ENCODE results near the gene ZSCAN5B. TPM values are rescaled to one million over a fixed set of nuclear protein-coding genes. Genes with fewer than 3 reads are reported as not detected.

ZSCAN5B gene
- total RNA-seq, 1 experiment from 2014 or later, result not detected

GRCh38 chr19:56163097-56163496 lies 34.5 kb downstream of the ZSCAN5B start:
- ChIA-PET POLR2A (no interaction called here), CTCF (interaction anchor here (0.7 kb wide), 1 partner anchor 87 kb away, joined by 10 read pairs; no protein-coding TSS in a partner anchor)
- no peak overlapping the region for H3K27ac ChIP-seq (ENCODE audit: low read length)
- in situ Hi-C loops (cut with HindIII; ENCODE audit: low pct_unique_long_range_greater_than_20kb, low sequenced_read_pairs), result no loop called here
- TF ChIP-seq TCF7L2 (IDR thresholded peaks at IDR 0.05; ENCODE audit: low read depth, low read length) (no peak), CTCF (IDR thresholded peaks at IDR 0.05) (no peak), POLR2AphosphoS5 (IDR thresholded peaks at IDR 0.05; ENCODE audit: low read depth, low read length) (no peak), SIN3A (IDR thresholded peaks at IDR 0.05; ENCODE audit: borderline replicate concordance, insufficient read depth, low read depth, low read length) (no peak), REST (IDR thresholded peaks at IDR 0.05; ENCODE audit: insufficient read depth in 1 of 2, low read depth in 2 of 2, low read length in 1 of 2) (no peak)
- intact Hi-C loops (cut with micrococcal nuclease; ENCODE audit: unreplicated experiment), result no loop called here
- no peaks in the 10 kb centered on the region for H3K9me3 ChIP-seq (ENCODE audit: control insufficient read depth, insufficient read depth, low read depth, low read length)
- no peaks in the 10 kb centered on the region for H3K4me1 ChIP-seq (ENCODE audit: control insufficient read depth, insufficient read depth, low read length)
- no peaks in the 10 kb centered on the region for H3K27me3 ChIP-seq (ENCODE audit: control insufficient read depth, insufficient read depth, low read length)
- H3K36me3 ChIP-seq (ENCODE audit: control insufficient read depth, insufficient read depth, low read length), result no peaks in the 10 kb centered on the region
- H3K4me3 ChIP-seq (ENCODE audit: low read depth in 2 of 2, low read length in 2 of 2), result no peak overlapping the region
- ATAC-seq (peak; percentile 33; the same call in 1 of the 2 replicates), DNase-seq (ENCODE audit: low read depth, low spot score) (no peak)
- no TSS peak for BruUV-seq (replicated peaks)

- no peaks in the 10 kb centered on the region for H3K9me3 ChIP-seq (ENCODE audit: control insufficient read depth, insufficient read depth, low read depth, low read length)
- H3K27me3 ChIP-seq (ENCODE audit: control insufficient read depth, insufficient read depth, low read length), result no peaks in the 10 kb centered on the region
- H3K27ac ChIP-seq (ENCODE audit: low read length), result no peak overlapping the region
- peak; percentile 52; the same call in 1 of the 2 replicates for ATAC-seq
- in situ Hi-C loops (cut with HindIII; ENCODE audit: low pct_unique_long_range_greater_than_20kb, low sequenced_read_pairs) (no loop called here), intact Hi-C loops (cut with micrococcal nuclease; ENCODE audit: unreplicated experiment) (no loop called here)
- H3K36me3 ChIP-seq (ENCODE audit: control insufficient read depth, insufficient read depth, low read length), result no peaks in the 10 kb centered on the region
- DNase-seq (ENCODE audit: low read depth, low spot score), result no peak
- H3K4me3 ChIP-seq (ENCODE audit: low read depth in 2 of 2, low read length in 2 of 2), result no peak overlapping the region
- TF ChIP-seq TCF7L2 (IDR thresholded peaks at IDR 0.05; ENCODE audit: low read depth, low read length) (no peak), POLR2AphosphoS5 (IDR thresholded peaks at IDR 0.05; ENCODE audit: low read depth, low read length) (no peak), SIN3A (IDR thresholded peaks at IDR 0.05; ENCODE audit: borderline replicate concordance, insufficient read depth, low read depth, low read length) (no peak), CTCF (IDR thresholded peaks at IDR 0.05) (no peak), REST (IDR thresholded peaks at IDR 0.05; ENCODE audit: insufficient read depth in 1 of 2, low read depth in 2 of 2, low read length in 1 of 2) (no peak)
- POLR2A ChIA-PET, result interaction anchor here (0.6 kb wide), 1 partner anchor 11 kb away, joined by 5 read pairs; no protein-coding TSS in a partner anchor
- H3K4me1 ChIP-seq (ENCODE audit: control insufficient read depth, insufficient read depth, low read length), result no peaks in the 10 kb centered on the region
- BruUV-seq (replicated peaks), result no TSS peak
- CTCF ChIA-PET, result interaction anchor here (0.6 kb wide), 1 partner anchor 16 kb away, joined by 3 read pairs; no protein-coding TSS in a partner anchor
Measured at GRCh38 chr19:56162258-56162657, 35.3 kb downstream of the ZSCAN5B start.
